Urothelium cell line (cell line): Measurements from ENCODE around the gene CHPF2.

Source experiments
- DNase-seq: peaks from one replicate; pipeline ENCODE4 v3.0.0; 2011; ENCODE audit warnings: low spot score, mixed read lengths
- FAIRE-seq: peaks from 2 replicates; lab custom pipeline; 2011; peaks lifted over from hg19 to GRCh38; lab: Jason Lieb, UNC

CHPF2 gene

DNA sequence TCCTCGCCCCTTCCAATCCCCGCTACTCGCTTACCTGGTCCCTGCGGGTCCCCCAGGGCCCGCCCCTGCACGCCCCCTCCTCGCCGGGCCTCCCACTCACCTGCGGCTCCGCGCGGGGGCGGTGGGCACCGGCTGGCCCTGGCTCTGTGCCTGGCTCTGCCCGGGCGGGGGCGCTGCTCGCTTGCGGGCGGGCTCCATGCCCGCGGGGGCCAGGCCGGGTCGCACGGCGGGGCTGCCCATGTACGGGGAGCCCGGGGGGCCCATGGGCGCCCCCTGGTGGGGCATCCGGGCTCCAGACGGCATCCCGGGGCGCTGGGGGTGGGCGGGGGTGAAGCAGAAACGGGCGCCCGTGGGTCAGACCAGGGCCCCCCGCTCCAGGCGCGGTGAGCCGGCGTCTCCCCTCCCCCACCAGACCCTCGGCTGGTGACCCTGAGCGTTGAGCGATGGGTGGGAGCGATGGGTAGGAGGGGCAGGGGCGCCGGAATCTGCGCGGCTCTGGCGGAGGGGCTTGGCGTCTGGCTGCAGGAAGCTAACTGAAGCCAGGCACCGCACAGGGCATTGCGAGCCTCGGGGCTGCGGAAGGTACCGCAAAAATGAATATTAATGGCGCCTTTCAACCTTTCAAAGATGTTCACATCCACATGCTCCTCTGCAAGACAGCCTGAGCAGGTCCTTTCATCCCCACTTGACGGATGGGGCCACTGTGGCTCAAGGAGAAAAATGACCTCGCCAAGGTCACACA is 13.2 kb downstream of the CHPF2 start:
- peak; percentile 41 for DNase-seq
- no peak for FAIRE-seq

- no peak for FAIRE-seq
- DNase-seq, result no peak
Measured at GRCh38 chr7:151246102-151246850, 14.0 kb downstream of the CHPF2 start.

GRCh38 chr7:151246851-151247580 is 14.7 kb downstream of the CHPF2 start:
- DNase-seq (no peak), FAIRE-seq (no peak)

DNA sequence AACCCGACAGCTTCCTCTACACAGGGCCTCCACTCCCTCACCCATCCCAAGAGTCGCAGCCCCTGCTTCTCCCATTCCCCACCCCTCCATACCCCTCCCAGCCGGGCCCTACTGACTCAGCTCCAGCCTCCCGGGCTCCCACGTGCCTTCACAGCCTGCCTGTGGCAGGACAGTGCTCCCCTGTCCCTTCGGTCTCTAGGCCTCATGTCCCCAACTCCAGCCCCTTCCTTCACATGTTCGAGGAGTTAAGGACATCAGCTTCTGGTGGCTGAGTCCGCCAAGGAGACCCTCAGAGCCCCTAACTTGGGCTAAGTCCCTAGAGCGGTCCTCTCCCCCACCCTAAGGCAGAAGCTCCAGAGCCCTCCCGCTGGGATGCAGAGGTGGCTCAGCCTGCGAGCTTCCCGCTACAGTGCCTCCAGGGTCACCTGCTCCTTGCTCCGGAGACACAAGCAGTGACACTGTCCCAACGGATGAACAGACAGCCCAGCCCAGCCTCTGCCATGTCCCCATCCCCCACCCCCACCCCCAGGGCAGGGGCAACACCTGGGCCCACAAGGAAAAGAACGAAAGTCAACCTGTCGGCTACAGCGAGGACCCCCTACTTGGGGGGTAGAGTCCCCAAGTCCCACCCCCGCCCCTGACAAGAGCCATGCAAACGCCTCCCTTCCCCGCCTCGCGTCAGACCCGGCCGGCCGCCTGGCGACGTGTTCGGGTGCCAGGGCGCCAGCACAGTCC is 15.5 kb downstream of the CHPF2 start:
- DNase-seq, result no peak
- FAIRE-seq, result no peak

DNA sequence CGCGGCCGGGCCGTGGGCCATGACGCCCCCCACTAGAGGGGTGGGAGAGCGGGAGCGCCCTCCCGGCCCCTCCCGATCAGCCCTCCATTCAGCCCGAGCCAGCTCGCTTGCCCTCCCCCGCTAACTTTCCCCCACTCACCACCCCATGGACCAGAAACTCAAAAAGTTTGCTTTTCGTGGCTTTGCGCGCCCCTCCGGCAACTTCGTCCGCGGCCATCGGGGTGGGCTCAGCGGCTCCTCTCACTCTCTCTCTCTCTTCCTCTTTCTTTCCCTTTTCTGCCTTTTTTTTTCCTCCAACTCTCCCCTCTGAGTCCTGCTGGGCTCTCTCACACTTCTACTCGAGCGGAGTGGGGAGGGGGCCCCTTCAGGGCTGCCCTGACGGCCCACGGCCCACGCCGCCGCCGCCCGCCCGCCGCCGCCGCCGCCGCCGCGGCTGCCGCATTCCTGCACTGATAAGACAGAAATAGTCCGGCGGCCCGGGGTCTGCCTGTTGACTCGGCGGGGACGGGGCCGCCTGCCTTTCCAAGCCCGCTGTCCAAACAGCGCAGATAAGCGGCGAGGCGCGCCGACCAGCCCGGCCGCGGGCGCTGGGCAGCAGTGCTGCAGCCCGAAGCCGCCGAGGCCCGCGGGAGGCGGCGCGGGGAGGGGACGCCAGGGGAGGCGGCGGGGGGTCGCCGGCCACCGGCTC is 16.2 kb downstream of the CHPF2 start, which contains the start of gene SMARCD3:
Gene SMARCD3, minus strand, starts transcription at position 349 of the 688 bp plus-strand sequence. Its CDS starts 132 bp downstream, at position 217.
- FAIRE-seq (no peak), DNase-seq (peak; percentile 21)

DNA sequence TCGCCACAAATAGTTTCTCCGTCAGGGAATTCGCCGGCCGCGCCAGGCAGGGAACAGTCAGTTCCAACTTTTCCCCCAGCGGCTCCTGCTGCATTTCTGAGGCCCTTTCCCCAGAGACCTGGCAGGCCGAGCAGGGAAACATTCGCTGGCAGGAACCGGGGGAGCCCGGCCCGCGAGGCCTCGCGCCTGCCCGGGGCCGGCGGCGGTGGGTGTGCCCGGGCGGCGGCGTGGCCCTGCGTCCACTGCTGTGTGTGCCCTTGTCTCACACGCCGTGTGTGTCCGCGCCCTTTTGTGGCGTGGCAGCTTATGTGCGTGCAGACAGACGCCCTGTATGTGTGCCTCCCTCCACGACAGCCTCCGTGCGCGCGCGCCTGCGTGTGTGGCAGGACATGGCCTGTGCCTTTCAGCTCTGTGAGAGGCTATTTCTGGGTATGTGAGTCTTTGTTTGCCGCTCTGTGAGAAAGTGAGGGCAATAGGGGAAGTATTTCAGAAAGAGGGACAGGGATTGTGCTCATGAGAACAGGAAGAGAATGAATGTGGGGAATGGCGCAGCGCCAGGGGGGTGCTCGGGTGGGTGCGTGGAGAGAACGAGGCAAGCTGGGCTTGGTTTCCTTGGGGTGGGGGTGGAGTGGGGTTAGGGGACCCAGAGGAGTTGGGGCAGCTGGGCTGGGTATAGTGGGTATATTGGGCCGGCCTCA is 16.9 kb downstream of the CHPF2 start:
- DNase-seq (no peak), FAIRE-seq (no peak)

- DNase-seq (no peak), FAIRE-seq (no peak)
Measured at GRCh38 chr7:151249732-151250072, 17.4 kb downstream of the CHPF2 start.

GRCh38 chr7:151250181-151251132 is 18.2 kb downstream of the CHPF2 start:
- DNase-seq (no peak), FAIRE-seq (no peak)

- FAIRE-seq (no peak), DNase-seq (no peak)
Measured at GRCh38 chr7:151251328-151251688, 19.0 kb downstream of the CHPF2 start.

- FAIRE-seq, result no peak
Measured at GRCh38 chr7:151251689-151252560, 19.6 kb downstream of the CHPF2 start.

GRCh38 chr7:151252561-151252835 is 20.2 kb downstream of the CHPF2 start:
- FAIRE-seq (no peak), DNase-seq (no peak)

More at GRCh38 chr7:151251689-151252560, 19.6 kb downstream of the CHPF2 start:
- peak; percentile 55 for DNase-seq

DNA sequence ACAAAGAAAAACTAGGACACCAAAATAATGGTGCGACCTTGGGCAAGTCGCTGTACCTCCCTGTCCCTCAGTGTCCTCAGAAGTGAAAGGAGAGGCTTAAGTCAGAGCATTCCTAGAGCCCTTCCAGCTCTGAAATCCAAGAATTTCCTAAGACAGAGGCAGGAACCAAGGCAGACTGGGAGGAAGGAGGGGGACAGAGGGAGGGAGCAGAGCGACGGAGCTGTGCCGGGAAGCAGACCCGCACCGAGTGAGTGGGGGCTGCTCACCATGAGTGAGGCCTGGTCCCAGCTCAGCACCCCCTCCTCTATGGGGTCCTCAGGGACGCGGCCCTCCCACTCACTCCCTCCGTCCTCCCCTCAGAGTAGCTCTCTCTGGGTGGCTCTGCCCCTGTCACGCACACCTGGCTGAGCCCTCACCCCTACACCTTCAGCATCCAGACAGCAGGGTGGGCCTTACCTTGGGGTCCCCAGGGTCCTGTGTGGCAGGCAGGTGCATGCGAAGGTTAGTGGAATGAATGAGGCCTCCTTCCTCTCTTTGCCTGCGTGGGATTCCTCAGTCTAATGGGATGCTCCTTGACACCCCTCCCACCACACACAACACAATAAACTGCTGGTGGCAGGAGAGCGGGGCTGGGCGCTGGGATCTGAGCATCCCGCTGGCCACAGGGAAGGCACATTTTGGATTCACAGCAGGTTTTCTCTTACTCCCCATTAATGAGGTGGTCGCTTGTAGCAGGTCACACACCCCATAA is 20.9 kb downstream of the CHPF2 start:
- no peak for FAIRE-seq
- DNase-seq, result no peak

GRCh38 chr7:151254316-151254715 is 22.0 kb downstream of the CHPF2 start:
- DNase-seq (no peak), FAIRE-seq (no peak)

DNA sequence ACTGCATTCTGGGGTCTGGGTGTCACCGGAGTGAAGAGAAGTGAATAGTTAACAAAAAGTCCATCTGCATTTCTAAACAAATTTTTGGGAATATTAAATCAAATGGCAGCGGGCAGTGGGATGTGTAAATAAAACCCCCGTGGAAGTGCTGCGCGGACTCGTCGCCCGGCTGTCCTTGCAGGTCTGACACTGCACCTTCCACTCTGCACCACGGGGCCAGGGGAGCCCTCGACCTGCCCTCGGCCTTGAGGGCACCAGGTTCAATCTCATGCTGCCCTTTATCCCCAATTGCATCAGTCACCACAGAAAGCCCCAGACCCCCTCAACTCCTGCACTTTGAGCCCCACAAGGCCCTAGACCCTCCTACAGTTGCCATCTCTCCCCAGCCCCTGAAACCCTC is 22.6 kb downstream of the CHPF2 start:
- DNase-seq (no peak), FAIRE-seq (no peak)

- DNase-seq, result no peak
- FAIRE-seq, result no peak
Measured at GRCh38 chr7:151255390-151255789, 23.1 kb downstream of the CHPF2 start.

DNA sequence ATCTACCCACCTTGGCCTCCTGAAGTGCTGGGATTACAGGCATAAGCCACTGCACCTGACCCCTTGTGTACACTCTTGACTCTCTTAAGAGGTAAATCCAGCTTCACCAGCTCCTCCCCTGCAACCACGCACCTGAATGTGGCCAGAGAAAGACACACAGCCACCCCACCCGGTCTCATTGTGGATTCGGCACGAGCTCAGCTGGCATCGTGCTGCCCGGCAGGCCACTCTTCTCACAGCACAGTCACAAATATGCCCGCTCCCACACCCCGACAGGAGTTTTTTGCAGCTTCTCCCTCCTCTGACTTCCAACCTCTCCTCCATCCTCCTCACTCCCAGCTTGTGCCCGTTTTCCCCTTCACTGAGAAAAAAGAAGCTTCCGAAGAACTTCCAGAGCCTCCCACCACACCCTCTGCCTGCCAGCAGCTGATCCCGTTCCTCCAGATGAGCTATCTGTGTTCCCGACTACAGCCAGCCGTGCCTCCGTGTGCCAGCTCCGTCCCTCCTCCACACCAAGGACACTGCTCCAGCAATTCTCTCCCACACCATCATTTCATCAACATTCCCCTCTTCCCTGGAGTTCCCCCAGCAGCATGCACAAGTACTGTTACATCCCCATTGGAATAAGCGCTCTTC is 24.2 kb downstream of the CHPF2 start:
- FAIRE-seq (no peak), DNase-seq (no peak)

DNA sequence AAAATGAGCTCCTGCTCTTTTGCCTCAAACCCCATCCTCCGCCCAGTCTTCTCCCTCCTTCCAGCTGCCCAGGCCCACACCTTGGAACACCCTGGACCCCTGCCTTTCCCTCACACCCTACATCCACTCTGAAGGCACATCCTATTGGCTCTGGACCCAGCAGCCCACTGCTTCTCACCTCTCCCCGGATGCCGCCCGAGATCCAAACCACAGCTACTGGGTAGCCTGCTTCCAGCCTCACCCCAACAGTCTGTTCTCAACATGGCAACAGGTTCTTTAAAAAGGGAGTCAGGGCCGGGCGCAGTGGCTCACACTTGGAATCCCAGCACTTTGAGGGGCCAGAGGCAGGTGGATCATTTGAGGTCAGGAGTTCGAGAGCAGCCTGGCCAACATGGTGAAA is 25.7 kb downstream of the CHPF2 start:
- FAIRE-seq, result no peak
- no peak for DNase-seq
